Endothelial cell of umbilical vein (primary cell): ENCODE measurements around the gene MAGOHB. TPM values are rescaled to one million over a fixed set of nuclear protein-coding genes. Genes with fewer than 3 reads are reported as not detected.

ENCODE experiments used
- BruUV-seq: library from RNA; stranded (reverse); fragments of 400-500 nt; replicated peaks from 2 replicates; lab custom pipeline; 2021; lab: Mats Ljungman, UMichigan
- CTCF ChIA-PET: fragments of 300-600, 350-600 bp; sonication (Branson Sonifier 250); formaldehyde crosslinking; loops from one replicate; lab custom pipeline; 2021; ENCODE audit warnings: antibody characterized with exemption, inconsistent platforms; lab: Charles Lee
- POLR2A ChIA-PET: fragments of 300-600, 350-600 bp; sonication (Branson Sonifier 250); formaldehyde crosslinking; loops from one replicate; lab custom pipeline; 2021; ENCODE audit warnings: antibody characterized with exemption, inconsistent platforms; lab: Charles Lee
- DNase-seq: peaks from one replicate; pipeline ENCODE4 v3.0.0-alpha.2; 2011; ENCODE audit warnings: low read depth, low spot score
- FAIRE-seq: peaks from 2 replicates; lab custom pipeline; 2011; peaks lifted over from hg19 to GRCh38; lab: Jason Lieb, UNC
- H2AFZ ChIP-seq: 2 replicates; pipeline ENCODE4 v1.6.0; 2012; ENCODE audit warnings: low read depth, low read length, control low read depth, inconsistent platforms
- H3K27ac ChIP-seq: 2 replicates; pipeline ENCODE4 v1.5.1; 2011; ENCODE audit warnings: low read depth, mild to moderate bottlenecking, control low read depth, low read length, moderate library complexity; ENCODE audit not compliant: insufficient read depth
- H3K27me3 ChIP-seq, 2 experiments: 2 replicates each; pipeline versions ENCODE4 v1.6.0 to v1.6.1; 2011; ENCODE audit warnings: low read length in 2 of 2, mixed read lengths in 1 of 2; ENCODE audit not compliant: control insufficient read depth in 2 of 2, insufficient read depth in 2 of 2
- H3K36me3 ChIP-seq, 2 experiments: 2 replicates in 1 of 2; 3 replicates in 1 of 2; pipeline ENCODE4 v1.5.1; 2011; ENCODE audit warnings: low read length in 2 of 2, mild to moderate bottlenecking in 1 of 2, moderate library complexity in 1 of 2; ENCODE audit not compliant: control insufficient read depth in 2 of 2, insufficient read depth in 2 of 2; ENCODE audit errors: extremely low read depth in 1 of 2
- H3K4me1 ChIP-seq: 3 replicates; pipeline ENCODE4 v1.5.1; 2011; ENCODE audit warnings: mild to moderate bottlenecking, low read length; ENCODE audit not compliant: control insufficient read depth, insufficient read depth; ENCODE audit errors: extremely low read depth
- H3K4me2 ChIP-seq: 2 replicates; pipeline ENCODE4 v1.6.1; 2011; ENCODE audit warnings: low read length, control low read depth, mixed read lengths; ENCODE audit not compliant: insufficient read depth
- H3K4me3 ChIP-seq, 3 experiments: fragments of 200-600 bp in 1 of 3; sonication (generic), shearing (Covaris generic) in 1 of 3; replicated peaks in 1 of 3; 2 replicates each; pipeline ENCODE4 v1.5.1; 2011 to 2016; ENCODE audit warnings: control low read depth in 3 of 3, low read length in 3 of 3, mild to moderate bottlenecking in 2 of 3, inconsistent platforms in 1 of 3, low read depth in 1 of 3, moderate library complexity in 1 of 3; ENCODE audit not compliant: insufficient read depth in 1 of 3
- H3K79me2 ChIP-seq: 2 replicates; pipeline ENCODE4 v1.6.0; 2012; ENCODE audit warnings: low read length, inconsistent platforms; ENCODE audit not compliant: control insufficient read depth, insufficient read depth
- H3K9ac ChIP-seq: replicated peaks from 2 replicates; pipeline ENCODE3; 2011; ENCODE audit warnings: low read length, control low read depth; ENCODE audit not compliant: insufficient read depth; ENCODE audit errors: extremely low read depth
- H3K9me1 ChIP-seq: replicated peaks from 3 replicates; pipeline ENCODE4 v1.6.0; 2011; ENCODE audit warnings: mild to moderate bottlenecking, low read length; ENCODE audit not compliant: control insufficient read depth, insufficient read depth; ENCODE audit errors: extremely low read depth
- H3K9me3 ChIP-seq: replicated peaks from 2 replicates; pipeline ENCODE4 v1.5.1; 2012; ENCODE audit warnings: low read length, inconsistent platforms; ENCODE audit not compliant: control insufficient read depth, insufficient read depth
- H4K20me1 ChIP-seq: replicated peaks from 2 replicates; pipeline ENCODE3; 2011; ENCODE audit warnings: mild to moderate bottlenecking, low read length; ENCODE audit not compliant: control insufficient read depth, insufficient read depth; ENCODE audit errors: extremely low read depth
- CTCF ChIP-seq, 2 donors: IDR thresholded peaks; 1 replicate in 1 of 2; 2 replicates in 1 of 2; pipeline ENCODE4 v1.5.1; 2011; ENCODE audit warnings: low read length in 2 of 2, mild to moderate bottlenecking in 2 of 2, moderate library complexity in 2 of 2, control low read depth in 1 of 2, inconsistent platforms in 1 of 2, low read depth in 1 of 2; ENCODE audit not compliant: insufficient read depth in 1 of 2; ENCODE audit errors: extremely low read depth in 1 of 2
- EZH2 ChIP-seq: IDR thresholded peaks from 2 replicates; pipeline ENCODE4 v1.6.1; 2012; ENCODE audit warnings: borderline replicate concordance, low read depth, mild to moderate bottlenecking, moderate library complexity, low read length, inconsistent platforms; ENCODE audit not compliant: severe bottlenecking
- FOS ChIP-seq: IDR thresholded peaks from 2 replicates; pipeline ENCODE4 v1.6.1; 2011; ENCODE audit warnings: mild to moderate bottlenecking, low read length, moderate library complexity, borderline replicate concordance; ENCODE audit not compliant: insufficient read depth
- GATA2 ChIP-seq: IDR thresholded peaks from 2 replicates; pipeline ENCODE4 v1.7.0; 2011; ENCODE audit warnings: low read depth, mild to moderate bottlenecking, moderate library complexity, mixed read lengths, low read length; ENCODE audit not compliant: insufficient read length, insufficient read depth
- JUN ChIP-seq: IDR thresholded peaks from 2 replicates; pipeline ENCODE4 v1.6.1; 2011; ENCODE audit warnings: borderline replicate concordance, low read depth; ENCODE audit not compliant: insufficient read length, insufficient read depth
- MAX ChIP-seq: IDR thresholded peaks from 2 replicates; pipeline ENCODE4 v1.6.1; 2011; ENCODE audit not compliant: insufficient read depth, insufficient read length
- MYC ChIP-seq: IDR thresholded peaks from one replicate; pipeline ENCODE4 v1.6.1; 2011; ENCODE audit warnings: mild to moderate bottlenecking, low read depth, low read length
- POLR2A ChIP-seq: IDR thresholded peaks from 2 replicates; pipeline ENCODE4 v1.6.1; 2012; ENCODE audit warnings: low read depth, mild to moderate bottlenecking, control low read depth, low read length
- POLR2AphosphoS5 ChIP-seq: IDR thresholded peaks from 2 replicates; pipeline ENCODE4 v1.6.1; 2012; ENCODE audit warnings: low read depth, mild to moderate bottlenecking, control low read depth, low read length, moderate library complexity; ENCODE audit not compliant: insufficient read depth
- dilution Hi-C: fragments of 300-500 bp; cut with MboI; formaldehyde crosslinking; loops from one replicate; pipeline ENCODE4 v1.15.0; 2019; ENCODE audit warnings: low sequenced_read_pairs; ENCODE audit not compliant: extremely low pct_ligation_motif_present
- intact Hi-C: fragments of 100-400 bp; cut with micrococcal nuclease; formaldehyde crosslinking; loops from one replicate; pipeline ENCODE4 v1.10.0; 2022
- polyA plus RNA-seq, 4 experiments: library from polyadenylated mRNA; depleted of rRNA in 3 of 4; stranded (reverse) in 3 of 4; unstranded in 1 of 4; fragments of >200 nt; gene quantifications; 2 replicates each; pipeline versions ENCODE4 v1.2.1 to v1.2.3, GENCODE V29; 2011 to 2012; ENCODE audit warnings: missing spikeins in 1 of 4
- total RNA-seq: library from RNA; stranded (reverse); gene quantifications from 2 replicates; pipeline ENCODE4 v1.2.3, GENCODE V29; 2021

MAGOHB gene
- total and polyA plus RNA-seq, 2 donors (not counting 3 experiments of a cell fraction or from before 2014, with no cell fraction given), result 8.9 to 48.3 TPM

GRCh38 chr12:10638728-10639127 lies 25.3 kb upstream of the MAGOHB start:
- peaks cover 43% of the 10 kb centered on the region for H3K4me1 ChIP-seq
- no TSS peak for BruUV-seq
- H3K9me1 ChIP-seq, result no peaks in the 10 kb centered on the region
- CTCF ChIA-PET, result interaction anchor here (1.6 kb wide), 1 partner anchor 13 kb away, joined by 3 read pairs; no protein-coding TSS in a partner anchor
- no peak overlapping the region for H2AFZ ChIP-seq
- intact Hi-C loops, result no loop called here
- peaks cover 36% of the 10 kb centered on the region for H3K79me2 ChIP-seq
- no peaks in the 10 kb centered on the region for H3K9me3 ChIP-seq
- H4K20me1 ChIP-seq, result no peaks in the 10 kb centered on the region
- no peak overlapping the region for H3K27ac ChIP-seq
- TF ChIP-seq CTCF (IDR thresholded peaks at IDR 0.05; ENCODE audit: extremely low read depth in 1 of 2, insufficient read depth in 1 of 2, low read depth in 1 of 2, low read length in 2 of 2) (no peak), GATA2 (no peak), JUN (no peak), POLR2AphosphoS5 (no peak), POLR2A (no peak), MYC (no peak), EZH2 (no peak), FOS (no peak), MAX (no peak)
- DNase-seq, result no peak
- no peak for FAIRE-seq
- dilution Hi-C loops, result no loop called here
- POLR2A ChIA-PET, result no interaction called here
- peaks cover under 1 to 18% of the 10 kb centered on the region in 2 experiments for H3K36me3 ChIP-seq
- no peak overlapping the region for H3K9ac ChIP-seq
- no peak overlapping the region for H3K4me3 ChIP-seq
- H3K27me3 ChIP-seq, result no peaks in the 10 kb centered on the region
- no peak overlapping the region for H3K4me2 ChIP-seq
